AG04450 (cell line): ENCODE data around the gene GNG2. TPM values are rescaled to one million over a fixed set of nuclear protein-coding genes. Genes with fewer than 3 reads are reported as not detected.
A peak's percentile ranks its signal among the peaks of the same experiment; 100 is the strongest.
"Not testable (repeated sequence)": the region's sequence is repeated elsewhere in the genome, so short reads cannot be mapped to it uniquely, and the experiment has no call there.

ENCODE experiments used
- CTCF ChIA-PET: fragments of 300-600, 350-600 bp; formaldehyde crosslinking; extraction: SDS; loops from one replicate; lab custom pipeline; 2022; ENCODE audit warnings: antibody characterized with exemption, inconsistent platforms; lab: Charles Lee
- POLR2A ChIA-PET: fragments of 350-600 bp; formaldehyde crosslinking; extraction: SDS; loops from one replicate; lab custom pipeline; 2021; ENCODE audit warnings: antibody characterized with exemption, inconsistent platforms; lab: Yijun Ruan, JAX
- DNase-seq: peaks from one replicate; pipeline ENCODE4 v3.0.0-alpha.2; 2011; ENCODE audit warnings: low read depth, low spot score
- H3K27ac ChIP-seq: one replicate; pipeline ENCODE4 v1.5.1; 2012; ENCODE audit warnings: low read depth, low read length, control low read depth
- H3K27me3 ChIP-seq: one replicate; pipeline ENCODE4 v1.6.0; 2012; ENCODE audit warnings: low read length; ENCODE audit not compliant: control insufficient read depth, insufficient read depth
- H3K4me3 ChIP-seq: 2 replicates; pipeline ENCODE4 v1.5.1; 2011; ENCODE audit warnings: mild to moderate bottlenecking, low read depth, low read length, control low read depth
- H3K9me3 ChIP-seq: 2 replicates; pipeline ENCODE4 v1.5.1; 2012; ENCODE audit warnings: low read length; ENCODE audit not compliant: control insufficient read depth, insufficient read depth
- polyA plus RNA-seq: library from polyadenylated mRNA; depleted of rRNA; stranded (reverse); fragments of >200 nt; gene quantifications from 2 replicates; pipeline ENCODE4 v1.2.3, GENCODE V29; 2011
- TF ChIP-seq, protein P1 (sequence below): IDR thresholded peaks from 2 replicates; pipeline ENCODE4 v1.5.1; 2011; ENCODE audit warnings: low read depth, low read length, control low read depth, inconsistent platforms

GNG2 gene
- polyA plus RNA-seq, 1 experiment = 83.9 TPM

DNA sequence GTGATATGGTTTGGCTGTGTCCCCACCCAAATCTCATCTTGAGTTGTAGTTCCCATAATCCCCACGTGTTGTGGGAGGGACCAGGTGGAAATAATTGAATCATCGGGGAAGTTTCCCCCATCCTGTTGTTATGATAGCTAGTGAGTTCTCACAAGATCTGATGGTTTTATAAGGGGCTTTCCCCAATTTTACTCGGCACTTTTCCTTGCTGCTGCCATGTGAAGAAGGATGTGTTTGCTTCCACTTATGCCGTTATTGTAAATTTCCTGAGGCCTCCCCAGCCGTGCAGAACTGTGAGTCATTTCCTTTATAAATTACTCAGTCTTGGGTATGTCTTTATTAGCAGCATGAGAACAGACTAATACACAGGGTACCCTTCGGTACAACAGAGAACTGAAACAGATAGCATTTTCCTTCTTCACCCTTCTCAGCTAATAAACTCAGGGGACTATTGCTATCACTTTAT, 45.3 kb downstream of the GNG2 start:
- H3K27me3 ChIP-seq, H3K9me3 ChIP-seq, POLR2A ChIA-PET: not testable (repeated sequence)
- CTCF ChIA-PET = interaction anchor here (0.6 to 1.1 kb wide), 3 partner anchors 11 to 225 kb away, joined by 3 to 5 read pairs (median 5); no protein-coding TSS in a partner anchor
- peak; percentile 66 for DNase-seq
- H3K4me3 ChIP-seq = peak overlapping the region; percentile 31
- TF ChIP-seq, protein P1, sequence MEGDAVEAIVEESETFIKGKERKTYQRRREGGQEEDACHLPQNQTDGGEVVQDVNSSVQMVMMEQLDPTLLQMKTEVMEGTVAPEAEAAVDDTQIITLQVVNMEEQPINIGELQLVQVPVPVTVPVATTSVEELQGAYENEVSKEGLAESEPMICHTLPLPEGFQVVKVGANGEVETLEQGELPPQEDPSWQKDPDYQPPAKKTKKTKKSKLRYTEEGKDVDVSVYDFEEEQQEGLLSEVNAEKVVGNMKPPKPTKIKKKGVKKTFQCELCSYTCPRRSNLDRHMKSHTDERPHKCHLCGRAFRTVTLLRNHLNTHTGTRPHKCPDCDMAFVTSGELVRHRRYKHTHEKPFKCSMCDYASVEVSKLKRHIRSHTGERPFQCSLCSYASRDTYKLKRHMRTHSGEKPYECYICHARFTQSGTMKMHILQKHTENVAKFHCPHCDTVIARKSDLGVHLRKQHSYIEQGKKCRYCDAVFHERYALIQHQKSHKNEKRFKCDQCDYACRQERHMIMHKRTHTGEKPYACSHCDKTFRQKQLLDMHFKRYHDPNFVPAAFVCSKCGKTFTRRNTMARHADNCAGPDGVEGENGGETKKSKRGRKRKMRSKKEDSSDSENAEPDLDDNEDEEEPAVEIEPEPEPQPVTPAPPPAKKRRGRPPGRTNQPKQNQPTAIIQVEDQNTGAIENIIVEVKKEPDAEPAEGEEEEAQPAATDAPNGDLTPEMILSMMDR = 0 out of 2 replicates have a peak, but pooled peaks have one; percentile 9
- peak overlapping the region; percentile 79 for H3K27ac ChIP-seq

DNA sequence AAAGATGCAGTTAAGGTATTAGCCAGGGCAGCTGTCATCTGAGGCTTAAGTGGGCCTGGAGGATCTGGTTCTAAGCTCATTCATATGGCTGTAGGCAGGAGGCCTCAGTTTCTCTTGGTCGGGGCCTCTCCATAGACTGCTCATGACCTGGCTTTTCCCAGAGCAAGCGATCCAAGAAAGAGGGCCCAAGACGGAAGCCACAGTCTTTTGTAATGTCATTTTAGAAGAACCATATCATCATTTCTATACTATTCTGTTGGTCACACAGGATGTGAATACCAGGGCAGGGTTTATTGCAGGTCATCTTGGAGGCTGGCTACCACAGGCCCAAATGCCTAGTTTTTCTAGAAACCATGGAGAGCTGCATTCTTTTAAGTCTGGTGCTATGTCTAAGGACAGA, 47.7 kb downstream of the GNG2 start:
- H3K9me3 ChIP-seq = peaks cover 6% of the 10 kb centered on the region
- H3K27me3 ChIP-seq = no peaks in the 10 kb centered on the region
- DNase-seq = no peak
- CTCF ChIA-PET = no interaction called here
- POLR2A ChIA-PET = no interaction called here
- no peak overlapping the region for H3K27ac ChIP-seq
- H3K4me3 ChIP-seq = no peak overlapping the region
- TF ChIP-seq, protein P1 = no peak

DNA sequence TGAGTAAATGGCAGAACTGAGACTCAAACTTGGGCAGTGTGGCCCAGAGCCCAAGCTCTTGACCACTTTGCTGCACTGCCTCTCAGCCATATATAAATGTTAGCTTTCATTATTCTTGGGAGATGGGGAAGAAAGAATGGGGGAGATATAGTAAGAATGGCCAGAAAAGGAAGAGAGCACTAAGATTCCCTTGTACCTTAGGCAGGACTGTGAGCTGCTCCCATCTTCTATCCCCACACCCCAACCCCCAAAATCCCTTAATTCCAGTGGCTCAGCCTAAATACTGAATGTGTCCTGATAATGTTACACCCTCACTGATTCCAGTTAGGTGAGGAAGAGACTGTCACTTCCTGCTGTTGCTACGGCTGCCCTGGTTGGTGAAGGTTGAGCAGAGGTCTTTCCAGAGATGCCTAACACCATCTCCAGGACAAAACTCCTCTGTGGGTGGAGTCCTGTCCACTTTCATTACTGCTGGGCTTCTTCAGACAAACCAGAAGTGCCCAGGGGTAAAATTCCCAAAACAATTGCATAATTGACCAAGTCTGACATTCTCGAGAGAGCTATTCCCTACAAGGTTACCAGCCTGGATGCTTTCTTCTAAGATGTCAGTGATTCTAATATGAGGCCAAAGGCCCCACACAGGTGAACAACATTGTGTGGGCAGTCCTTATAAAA, 51.8 kb downstream of the GNG2 start:
- no peaks in the 10 kb centered on the region for H3K9me3 ChIP-seq
- ChIA-PET POLR2A (no interaction called here), CTCF (interaction anchor here (0.7 kb wide), 1 partner anchor 666 kb away, joined by 3 read pairs; no protein-coding TSS in a partner anchor)
- no peak for DNase-seq
- H3K4me3 ChIP-seq = no peak overlapping the region
- no peak overlapping the region for H3K27ac ChIP-seq
- TF ChIP-seq, protein P1 = no peak
- H3K27me3 ChIP-seq = no peaks in the 10 kb centered on the region

DNA sequence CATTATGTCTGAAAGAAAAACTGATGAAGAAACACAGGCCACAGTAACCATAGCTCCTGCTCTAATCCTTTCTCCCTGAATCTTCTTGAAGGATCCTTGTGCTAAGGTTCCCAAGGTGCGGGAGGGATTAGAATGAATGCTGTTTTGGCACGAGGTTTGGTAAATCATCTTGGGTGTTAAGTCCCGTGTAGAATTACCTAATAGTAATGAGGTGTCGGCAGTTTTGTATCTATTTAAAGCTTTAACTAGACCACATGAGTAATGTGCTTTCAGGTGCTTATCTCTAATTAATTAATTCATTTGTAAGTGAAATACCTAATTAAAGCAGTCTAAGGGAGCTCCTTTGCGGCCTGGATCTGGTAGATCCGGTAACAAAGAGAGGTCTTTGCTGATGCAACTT, 53.9 kb downstream of the GNG2 start:
- no peak overlapping the region for H3K4me3 ChIP-seq
- CTCF ChIA-PET = no interaction called here
- no peaks in the 10 kb centered on the region for H3K9me3 ChIP-seq
- H3K27me3 ChIP-seq = no peaks in the 10 kb centered on the region
- TF ChIP-seq, protein P1 = no peak
- no peak for DNase-seq
- POLR2A ChIA-PET = no interaction called here
- H3K27ac ChIP-seq = no peak overlapping the region

DNA sequence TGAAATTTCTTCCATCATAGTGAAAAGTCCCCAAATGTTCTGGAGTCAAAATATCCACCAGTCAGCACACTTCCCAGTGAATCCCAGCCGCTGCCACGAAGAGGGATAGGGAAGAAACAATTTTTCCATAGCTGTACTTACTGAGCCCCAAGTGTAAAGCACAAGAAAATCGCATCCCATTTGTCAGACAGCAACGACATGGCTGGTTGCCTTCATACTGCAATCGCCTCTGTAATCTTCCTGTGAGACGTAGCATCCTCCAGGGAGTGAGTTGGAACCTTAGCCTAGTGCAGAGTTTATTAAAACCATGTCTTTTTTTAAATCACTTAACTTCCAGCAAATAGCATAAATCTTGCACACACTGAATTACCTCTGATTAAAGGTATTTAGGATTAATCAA, 56.8 kb downstream of the GNG2 start:
- no peak for DNase-seq
- POLR2A ChIA-PET = no interaction called here
- TF ChIP-seq, protein P1 = no peak
- CTCF ChIA-PET = no interaction called here
- H3K9me3 ChIP-seq = no peaks in the 10 kb centered on the region
- no peak overlapping the region for H3K27ac ChIP-seq
- no peaks in the 10 kb centered on the region for H3K27me3 ChIP-seq
- H3K4me3 ChIP-seq = no peak overlapping the region
